ACHN (cell line): ENCODE measurements around the gene ELOVL1.
"Not testable (repeated sequence)": the region's sequence is repeated elsewhere in the genome, so short reads cannot be mapped to it uniquely, and the experiment has no call there.

Experiments
- DNase-seq: peaks from one replicate; pipeline ENCODE4 v3.0.0-alpha.2; 2015
- in situ Hi-C: cut with HindIII; loops from 2 replicates; pipeline ENCODE4 v1.10.0; 2017; ENCODE audit warnings: low sequenced_read_pairs, low pct_ligation_motif_present, low pct_unique_long_range_greater_than_20kb

ELOVL1 gene

GRCh38 chr1:43386676-43387075 lies 18.9 kb upstream of the ELOVL1 start:
- in situ Hi-C loops = loop anchor here (25.0 kb wide), 1 partner anchor 149 kb away; no protein-coding TSS in a partner anchor
- DNase-seq = no peak

- peak; percentile 18 for DNase-seq
- in situ Hi-C loops = loop anchor here (25.0 kb wide), 1 partner anchor 146 kb away; no protein-coding TSS in a partner anchor
Measured at GRCh38 chr1:43383449-43383848, 15.6 kb upstream of the ELOVL1 start.

- in situ Hi-C loops = loop anchor here (25.0 kb wide), 1 partner anchor 145 kb away; no protein-coding TSS in a partner anchor
- no peak for DNase-seq
Measured at GRCh38 chr1:43382027-43382779, 14.4 kb upstream of the ELOVL1 start.

- in situ Hi-C loops = loop anchor here (25.0 kb wide), 1 partner anchor 144 kb away; no protein-coding TSS in a partner anchor
Measured at GRCh38 chr1:43381612-43382011, 13.8 kb upstream of the ELOVL1 start.

GRCh38 chr1:43379476-43379875 lies 11.7 kb upstream of the ELOVL1 start:
- in situ Hi-C loops = loop anchor here (25.0 kb wide), 1 partner anchor 142 kb away; no protein-coding TSS in a partner anchor
- no peak for DNase-seq

More at GRCh38 chr1:43381612-43382011, 13.8 kb upstream of the ELOVL1 start:
- DNase-seq = no peak

GRCh38 chr1:43377831-43378230 lies 10.0 kb upstream of the ELOVL1 start:
- DNase-seq = no peak
- in situ Hi-C loops = loop anchor here (25.0 kb wide), 1 partner anchor 141 kb away; no protein-coding TSS in a partner anchor

- in situ Hi-C loops = loop anchor here (25.0 kb wide), 1 partner anchor 139 kb away; no protein-coding TSS in a partner anchor
- DNase-seq = no peak
Measured at GRCh38 chr1:43376723-43377235, 9.0 kb upstream of the ELOVL1 start.

GRCh38 chr1:43373066-43373940 lies 5.5 kb upstream of the ELOVL1 start:
- DNase-seq = peak; percentile 65
- in situ Hi-C loops = no loop called here

GRCh38 chr1:43372172-43372571 lies 4.4 kb upstream of the ELOVL1 start:
- no peak for DNase-seq
- in situ Hi-C loops = no loop called here

GRCh38 chr1:43370564-43370963 lies 2.8 kb upstream of the ELOVL1 start:
- in situ Hi-C loops = no loop called here
- no peak for DNase-seq

- in situ Hi-C loops, DNase-seq: not testable (repeated sequence)
Measured at GRCh38 chr1:43369779-43370178, 2.0 kb upstream of the ELOVL1 start.

- in situ Hi-C loops = no loop called here
- no peak for DNase-seq
Measured at GRCh38 chr1:43368646-43369020, 822 bp upstream of the ELOVL1 start.

- in situ Hi-C loops = no loop called here
- DNase-seq = peak; percentile 52
Measured at GRCh38 chr1:43367026-43367903, 546 bp downstream of the ELOVL1 start.

- in situ Hi-C loops = no loop called here
Measured at GRCh38 chr1:43366601-43367025, 1.2 kb downstream of the ELOVL1 start.

GRCh38 chr1:43366179-43366578 lies 1.6 kb downstream of the ELOVL1 start:
- DNase-seq = no peak
- in situ Hi-C loops = no loop called here

More at GRCh38 chr1:43366601-43367025, 1.2 kb downstream of the ELOVL1 start:
- DNase-seq = no peak

- DNase-seq = no peak
- in situ Hi-C loops = no loop called here
Measured at GRCh38 chr1:43365678-43366077, 2.1 kb downstream of the ELOVL1 start.

GRCh38 chr1:43363935-43364525 lies 3.8 kb downstream of the ELOVL1 start:
- DNase-seq = no peak
- in situ Hi-C loops = no loop called here
